GM18870 (cell line): ENCODE data around the gene IFIH1.

Experiments
- ATAC-seq: cut with Tn5 transposase; IDR thresholded peaks from one replicate; pipeline ENCODE4 v1.9.1; 2021; ENCODE audit warnings: moderate library complexity; ENCODE audit not compliant: unreplicated experiment

The IFIH1 gene

GRCh38 chr2:162258686-162259085 is 59.8 kb downstream of the IFIH1 start:
- ATAC-seq: no peak

GRCh38 chr2:162258169-162258568 is 60.3 kb downstream of the IFIH1 start:
- ATAC-seq: no peak

- ATAC-seq: no peak
Measured at GRCh38 chr2:162257425-162257824, 61.1 kb downstream of the IFIH1 start.

- no peak for ATAC-seq
Measured at GRCh38 chr2:162256591-162256991, 61.9 kb downstream of the IFIH1 start.

GRCh38 chr2:162254236-162254871 is 64.1 kb downstream of the IFIH1 start:
- no peak for ATAC-seq

GRCh38 chr2:162253435-162253834 is 65.0 kb downstream of the IFIH1 start:
- no peak for ATAC-seq

- ATAC-seq: no peak
Measured at GRCh38 chr2:162252153-162252552, 66.3 kb downstream of the IFIH1 start.

- ATAC-seq: no peak
Measured at GRCh38 chr2:162245781-162246180, 72.7 kb downstream of the IFIH1 start.

- ATAC-seq: no peak
Measured at GRCh38 chr2:162245061-162245460, 73.4 kb downstream of the IFIH1 start.

- no peak for ATAC-seq
Measured at GRCh38 chr2:162244541-162245031, 73.9 kb downstream of the IFIH1 start.

- no peak for ATAC-seq
Measured at GRCh38 chr2:162243715-162244114, 74.8 kb downstream of the IFIH1 start.

- no peak for ATAC-seq
Measured at GRCh38 chr2:162243294-162243693, 75.2 kb downstream of the IFIH1 start, which contains the start of gene FAP. Gene FAP, minus strand, starts transcription at chr2:162243445. Its CDS starts 118 bp downstream, at chr2:162243327.

GRCh38 chr2:162242586-162243280 is 75.8 kb downstream of the IFIH1 start:
- no peak for ATAC-seq

- no peak for ATAC-seq
Measured at GRCh38 chr2:162241571-162241970, 76.9 kb downstream of the IFIH1 start.

- no peak for ATAC-seq
Measured at GRCh38 chr2:162234620-162235462, 83.6 kb downstream of the IFIH1 start.

GRCh38 chr2:162233197-162233596 is 85.3 kb downstream of the IFIH1 start:
- ATAC-seq: no peak

GRCh38 chr2:162232671-162233070 is 85.8 kb downstream of the IFIH1 start:
- ATAC-seq: no peak

GRCh38 chr2:162232027-162232426 is 86.5 kb downstream of the IFIH1 start:
- ATAC-seq: no peak

GRCh38 chr2:162230761-162231160 is 87.7 kb downstream of the IFIH1 start:
- ATAC-seq: no peak

GRCh38 chr2:162226836-162227235 is 91.6 kb downstream of the IFIH1 start:
- ATAC-seq: no peak

GRCh38 chr2:162221064-162221463 is 97.4 kb downstream of the IFIH1 start:
- peak; percentile 87 for ATAC-seq
